Cardiac fibroblast (primary cell): Measurements from ENCODE around the gene SEPTIN11.

Source experiments
- DNase-seq, 2 donors: peaks; one replicate each; pipeline versions ENCODE4 v3.0.0 to v3.0.0-alpha.2; 2010; ENCODE audit warnings: low read depth in 2 of 2
- H3K4me3 ChIP-seq, 2 donors: replicated peaks in 1 of 2; 1 replicate in 1 of 2; 2 replicates in 1 of 2; pipeline ENCODE4 v1.5.1; 2011; ENCODE audit warnings: low read depth in 2 of 2, low read length in 2 of 2, mild to moderate bottlenecking in 2 of 2, moderate library complexity in 1 of 2
- TF ChIP-seq, protein P1 (sequence below): IDR thresholded peaks from one replicate; pipeline ENCODE4 v1.5.1; 2011; ENCODE audit warnings: low read depth, mild to moderate bottlenecking, low read length, inconsistent platforms

The SEPTIN11 gene

DNA sequence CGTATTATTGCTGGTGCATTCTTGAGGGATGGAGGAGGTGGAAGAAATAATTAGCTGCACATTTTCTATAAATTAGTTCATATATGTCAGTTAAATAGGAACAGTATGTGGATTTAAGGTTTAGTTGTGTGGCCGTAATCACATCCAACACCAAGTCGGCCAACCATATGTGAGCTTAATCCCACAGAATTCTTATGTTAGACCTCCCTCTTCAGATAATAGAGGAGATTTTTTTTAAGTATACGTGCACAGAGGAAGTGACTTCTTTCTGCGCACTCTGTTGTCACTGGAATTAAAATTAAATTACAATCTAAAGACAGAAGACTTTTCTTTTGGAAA is 2.1 kb downstream of the SEPTIN11 start:
- H3K4me3 ChIP-seq, result peak overlapping the region; percentile 87 to 90
- TF ChIP-seq, protein P1, sequence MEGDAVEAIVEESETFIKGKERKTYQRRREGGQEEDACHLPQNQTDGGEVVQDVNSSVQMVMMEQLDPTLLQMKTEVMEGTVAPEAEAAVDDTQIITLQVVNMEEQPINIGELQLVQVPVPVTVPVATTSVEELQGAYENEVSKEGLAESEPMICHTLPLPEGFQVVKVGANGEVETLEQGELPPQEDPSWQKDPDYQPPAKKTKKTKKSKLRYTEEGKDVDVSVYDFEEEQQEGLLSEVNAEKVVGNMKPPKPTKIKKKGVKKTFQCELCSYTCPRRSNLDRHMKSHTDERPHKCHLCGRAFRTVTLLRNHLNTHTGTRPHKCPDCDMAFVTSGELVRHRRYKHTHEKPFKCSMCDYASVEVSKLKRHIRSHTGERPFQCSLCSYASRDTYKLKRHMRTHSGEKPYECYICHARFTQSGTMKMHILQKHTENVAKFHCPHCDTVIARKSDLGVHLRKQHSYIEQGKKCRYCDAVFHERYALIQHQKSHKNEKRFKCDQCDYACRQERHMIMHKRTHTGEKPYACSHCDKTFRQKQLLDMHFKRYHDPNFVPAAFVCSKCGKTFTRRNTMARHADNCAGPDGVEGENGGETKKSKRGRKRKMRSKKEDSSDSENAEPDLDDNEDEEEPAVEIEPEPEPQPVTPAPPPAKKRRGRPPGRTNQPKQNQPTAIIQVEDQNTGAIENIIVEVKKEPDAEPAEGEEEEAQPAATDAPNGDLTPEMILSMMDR, result no peak
- DNase-seq, result peak; percentile 41 to 48

DNA sequence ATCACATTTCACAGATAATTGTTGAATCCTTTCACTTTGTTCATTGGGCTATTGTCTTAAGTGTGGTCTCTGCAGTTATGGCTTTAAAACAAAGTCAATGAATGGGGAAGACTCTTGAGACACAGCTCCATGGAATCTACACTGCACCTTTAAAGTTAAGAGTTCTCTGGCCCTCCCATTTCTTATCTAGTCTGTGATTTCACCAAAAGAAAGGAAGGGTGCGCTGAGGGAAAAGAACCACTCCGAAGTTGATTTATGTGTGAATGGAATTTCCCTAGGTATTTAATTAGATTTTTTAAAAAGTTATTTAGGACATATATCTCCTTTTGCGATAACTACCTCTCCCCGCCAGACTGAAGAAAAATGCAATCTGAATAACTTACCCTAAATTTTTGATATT is 2.5 kb downstream of the SEPTIN11 start:
- TF ChIP-seq, protein P1, result no peak
- no peak for DNase-seq
- peak overlapping the region in 1 of 2 donors; percentile 87 for H3K4me3 ChIP-seq

DNA sequence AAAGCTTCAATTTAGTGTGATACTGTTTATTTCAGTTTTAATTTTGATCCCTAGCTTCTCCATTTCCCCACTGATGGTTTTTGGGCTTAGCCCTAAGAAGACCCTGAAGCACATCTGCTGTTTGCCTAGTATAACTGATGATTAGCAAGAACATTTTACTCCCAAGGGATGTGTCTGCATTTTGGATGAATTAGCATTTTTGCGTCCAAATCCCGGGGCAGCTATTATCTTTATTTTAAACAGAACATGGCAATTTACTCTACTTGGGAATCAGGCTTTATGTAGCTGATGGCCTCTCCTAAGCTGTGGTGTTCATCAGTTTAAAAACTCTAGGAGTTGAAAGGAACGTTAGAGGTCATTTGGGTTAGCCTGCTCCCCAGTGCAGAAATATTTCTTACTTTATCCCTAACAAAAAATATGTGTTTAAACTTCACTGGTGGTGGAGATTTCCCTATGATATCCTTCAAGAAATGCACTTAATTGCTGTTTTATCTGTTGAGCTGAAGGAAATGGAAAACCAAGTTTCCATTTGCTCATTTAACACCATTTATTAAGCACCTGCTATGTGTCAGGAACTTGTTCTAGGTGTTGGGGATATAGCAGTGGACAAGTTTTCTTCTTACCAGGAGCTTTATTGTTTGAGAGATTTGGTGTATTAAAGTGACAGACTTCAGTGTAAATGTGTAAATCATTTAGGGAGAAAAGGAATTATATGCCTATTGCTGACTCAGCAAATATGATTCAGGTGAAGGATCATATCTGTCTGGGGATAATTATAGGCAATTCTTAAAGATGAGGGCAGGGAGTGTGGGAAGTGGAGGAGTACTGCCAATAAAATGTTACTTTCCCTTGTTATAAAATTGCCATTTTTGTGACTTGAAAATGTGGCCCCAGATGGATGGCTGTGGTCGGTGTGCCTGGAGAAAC is 3.4 kb downstream of the SEPTIN11 start:
- TF ChIP-seq, protein P1, result no peak
- DNase-seq, result peak; percentile 43 to 45
- H3K4me3 ChIP-seq, result peak overlapping the region in 1 of 2 donors; percentile 87

DNA sequence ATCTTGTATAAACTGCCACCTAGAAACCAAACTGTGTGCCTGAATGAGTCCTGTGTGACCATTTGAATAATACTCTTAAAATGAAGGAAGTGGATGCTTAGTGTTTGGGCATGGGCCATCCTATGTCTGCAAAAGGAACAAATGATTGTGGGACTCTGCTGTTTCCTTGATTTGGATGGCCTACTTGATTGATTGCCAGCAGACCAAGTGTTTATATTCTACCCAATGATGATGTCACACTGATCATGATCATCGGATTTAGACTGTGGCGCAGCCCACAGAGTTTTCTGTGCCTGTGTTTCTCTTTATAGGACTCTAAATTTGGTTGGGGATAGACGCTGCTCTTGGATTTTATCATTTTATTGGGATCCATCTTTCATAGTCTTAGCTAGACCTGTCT is 4.4 kb downstream of the SEPTIN11 start:
- no peak for DNase-seq
- TF ChIP-seq, protein P1, result no peak
- H3K4me3 ChIP-seq, result no peak overlapping the region

DNA sequence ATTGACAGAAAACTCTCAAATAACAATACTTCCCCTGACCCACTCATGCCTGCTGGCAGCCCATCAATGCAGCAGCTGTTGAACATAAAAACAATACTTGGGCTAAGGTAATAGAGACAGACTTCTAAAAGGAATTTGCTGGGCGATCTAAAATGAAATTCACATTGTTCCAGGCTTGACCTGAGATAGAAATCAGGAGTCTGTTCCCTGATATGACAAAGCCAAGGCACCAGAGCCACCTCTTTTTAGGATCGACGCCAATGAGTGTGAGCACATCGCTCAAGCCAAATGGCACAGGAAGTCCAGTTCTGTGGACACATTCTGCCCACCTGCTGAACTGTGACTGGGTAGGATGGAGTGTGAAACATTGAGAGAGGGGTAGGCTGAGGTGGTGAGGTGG is 4.9 kb downstream of the SEPTIN11 start:
- TF ChIP-seq, protein P1, result no peak
- no peak overlapping the region for H3K4me3 ChIP-seq
- DNase-seq, result no peak

DNA sequence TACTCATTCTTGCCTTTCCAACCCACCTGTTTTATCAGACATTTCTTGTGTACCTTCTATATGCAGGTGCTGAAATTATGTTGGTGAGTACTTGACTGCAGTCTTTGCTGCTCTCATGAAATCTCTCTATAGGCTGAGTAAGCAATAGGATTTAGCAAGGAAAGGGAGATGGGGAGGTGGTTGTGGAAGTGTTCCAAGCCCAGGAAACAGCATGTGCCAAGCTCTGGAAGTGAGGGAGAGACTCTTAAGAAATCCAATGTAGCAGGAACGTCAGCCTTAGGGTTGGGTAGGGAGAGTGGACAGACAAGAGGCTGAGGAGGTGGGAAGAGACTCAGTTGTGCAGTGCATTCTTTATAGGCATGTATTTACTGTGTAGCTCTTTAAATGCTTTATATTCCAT is 5.6 kb downstream of the SEPTIN11 start:
- no peak overlapping the region for H3K4me3 ChIP-seq
- TF ChIP-seq, protein P1, result no peak
- peak; percentile 77 to 95 for DNase-seq
